Activated gamma-delta T cell (primary cell): ENCODE data around the gene AAK1.

Experiments
- DNase-seq: peaks from one replicate; lab custom pipeline; 2025; lab: John Stamatoyannopoulos, UW

Gene AAK1

GRCh38 chr2:69491864-69492263 lies 151.7 kb downstream of the AAK1 start:
- no peak for DNase-seq

DNA sequence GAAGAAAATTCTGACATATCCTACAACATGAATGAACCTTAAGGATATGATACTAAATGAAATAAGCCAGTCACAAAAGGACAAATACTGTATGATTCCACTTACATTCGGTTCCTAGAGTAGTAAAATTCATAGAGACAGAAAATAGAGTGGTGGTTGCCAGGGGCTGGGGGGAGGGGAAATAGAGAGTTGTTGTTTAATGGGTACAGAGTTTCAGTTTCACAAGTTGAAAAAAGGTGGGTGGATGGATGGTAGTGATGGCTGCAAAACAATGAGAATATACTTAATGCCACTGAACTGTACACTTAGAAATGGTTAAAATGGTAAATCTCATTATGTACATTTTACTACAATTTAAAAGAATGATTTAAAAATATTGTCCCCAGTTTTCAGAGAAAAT lies 153.1 kb downstream of the AAK1 start:
- no peak for DNase-seq

DNA sequence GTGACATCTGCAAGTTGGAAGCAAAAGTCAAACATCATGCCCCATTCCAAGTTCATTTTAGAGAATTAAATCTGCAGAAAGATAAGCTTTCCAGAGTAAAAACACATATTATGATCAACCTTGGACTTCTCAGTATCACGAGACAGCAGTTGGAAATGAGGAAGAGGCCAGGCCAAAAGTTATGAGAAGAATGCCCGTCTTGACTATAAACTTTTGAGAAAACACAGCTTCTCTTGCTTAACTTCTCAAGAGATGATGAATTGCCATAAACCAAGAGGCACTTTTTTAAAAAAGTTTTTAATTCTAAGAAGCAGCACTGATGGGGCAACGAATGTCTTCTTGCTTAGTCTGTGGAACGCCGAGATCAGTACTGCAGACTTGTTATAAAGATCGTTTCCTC lies 153.7 kb downstream of the AAK1 start:
- DNase-seq = no peak

DNA sequence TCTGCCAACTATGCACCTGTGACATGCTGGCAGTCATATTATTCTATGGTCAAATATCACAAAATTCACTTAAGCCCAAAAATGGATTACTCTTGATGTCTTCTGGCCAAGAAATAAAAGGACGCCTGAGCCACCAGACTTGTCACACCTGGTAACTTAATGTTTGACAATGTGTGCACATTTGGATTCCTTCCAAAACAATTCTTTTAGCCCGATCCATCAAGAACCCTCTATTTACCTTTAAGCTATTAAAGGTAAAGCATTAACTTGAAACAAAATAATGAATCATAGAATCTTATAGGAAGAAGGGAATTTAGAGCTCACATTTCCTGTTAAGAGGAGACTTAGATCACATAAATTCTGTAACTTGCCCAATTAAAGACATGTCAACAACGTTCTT lies 159.8 kb downstream of the AAK1 start:
- no peak for DNase-seq

- DNase-seq = no peak
These were observed 160.5 kb downstream of the AAK1 start for GRCh38 chr2:69483024-69483423.

- no peak for DNase-seq
These were observed 161.1 kb downstream of the AAK1 start for GRCh38 chr2:69482471-69482870.

- DNase-seq = no peak
These were observed 162.1 kb downstream of the AAK1 start for GRCh38 chr2:69481421-69481820.

- DNase-seq = no peak
These were observed 165.9 kb downstream of the AAK1 start for GRCh38 chr2:69477627-69478026.

- DNase-seq = no peak
These were observed 168.9 kb downstream of the AAK1 start for GRCh38 chr2:69474688-69475087.

GRCh38 chr2:69471793-69472192 lies 171.7 kb downstream of the AAK1 start:
- no peak for DNase-seq

DNA sequence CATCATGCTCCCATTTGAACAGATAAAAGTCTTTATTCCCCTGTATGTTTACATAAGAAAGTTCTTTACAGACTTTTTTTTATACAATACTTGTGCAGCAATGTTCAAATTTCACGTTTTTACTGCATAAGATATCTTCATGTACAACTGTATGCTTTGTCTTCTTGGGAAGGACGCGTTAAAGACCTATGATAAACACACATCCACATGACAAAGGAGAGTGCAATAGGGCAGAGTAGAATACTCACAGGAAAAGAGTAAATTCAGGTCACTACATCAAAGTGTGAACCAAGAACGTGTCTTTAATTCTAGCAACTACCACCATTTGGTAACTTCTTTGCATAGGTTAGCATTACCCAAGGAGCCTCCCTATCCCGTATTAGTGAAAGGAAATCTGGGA lies 172.6 kb downstream of the AAK1 start:
- DNase-seq = no peak

DNA sequence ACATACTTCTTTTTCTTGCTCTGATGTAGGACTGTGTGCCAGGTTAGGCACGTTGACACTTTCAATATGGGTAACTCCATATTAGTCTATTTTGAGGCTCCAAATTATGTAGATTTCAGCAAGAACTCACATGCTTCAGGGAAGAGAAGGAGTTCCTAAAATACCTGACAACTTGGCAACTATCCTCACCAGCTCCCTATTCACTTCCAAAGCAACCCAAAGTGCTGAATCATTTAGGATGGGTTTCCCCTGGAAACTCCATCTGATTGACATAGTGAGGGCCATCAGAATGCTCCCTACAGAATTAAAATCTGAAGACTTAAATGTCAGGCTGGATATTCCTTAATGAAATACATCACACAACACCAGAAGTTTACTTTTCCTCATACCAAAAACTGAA lies 173.8 kb downstream of the AAK1 start:
- no peak for DNase-seq

- DNase-seq = no peak
These were observed 174.2 kb downstream of the AAK1 start for GRCh38 chr2:69469375-69469774.

DNA sequence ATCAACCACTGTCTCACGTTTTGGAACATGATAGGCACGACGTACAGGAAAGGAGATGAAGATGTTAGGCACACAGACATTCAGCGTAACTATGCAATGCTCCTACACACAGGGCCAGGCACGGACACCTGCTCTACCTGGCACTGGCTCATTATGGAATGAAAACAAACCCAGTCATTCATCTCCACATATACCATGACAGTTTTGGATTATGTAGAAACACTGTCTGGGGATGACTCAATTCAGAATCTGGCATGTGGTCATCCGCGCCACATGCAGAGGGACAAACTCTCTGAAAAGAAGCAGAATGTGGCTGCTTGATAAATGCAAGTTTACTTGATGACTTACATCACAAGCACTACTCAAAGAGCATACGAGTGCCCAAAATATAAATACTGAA lies 176.8 kb downstream of the AAK1 start:
- no peak for DNase-seq

DNA sequence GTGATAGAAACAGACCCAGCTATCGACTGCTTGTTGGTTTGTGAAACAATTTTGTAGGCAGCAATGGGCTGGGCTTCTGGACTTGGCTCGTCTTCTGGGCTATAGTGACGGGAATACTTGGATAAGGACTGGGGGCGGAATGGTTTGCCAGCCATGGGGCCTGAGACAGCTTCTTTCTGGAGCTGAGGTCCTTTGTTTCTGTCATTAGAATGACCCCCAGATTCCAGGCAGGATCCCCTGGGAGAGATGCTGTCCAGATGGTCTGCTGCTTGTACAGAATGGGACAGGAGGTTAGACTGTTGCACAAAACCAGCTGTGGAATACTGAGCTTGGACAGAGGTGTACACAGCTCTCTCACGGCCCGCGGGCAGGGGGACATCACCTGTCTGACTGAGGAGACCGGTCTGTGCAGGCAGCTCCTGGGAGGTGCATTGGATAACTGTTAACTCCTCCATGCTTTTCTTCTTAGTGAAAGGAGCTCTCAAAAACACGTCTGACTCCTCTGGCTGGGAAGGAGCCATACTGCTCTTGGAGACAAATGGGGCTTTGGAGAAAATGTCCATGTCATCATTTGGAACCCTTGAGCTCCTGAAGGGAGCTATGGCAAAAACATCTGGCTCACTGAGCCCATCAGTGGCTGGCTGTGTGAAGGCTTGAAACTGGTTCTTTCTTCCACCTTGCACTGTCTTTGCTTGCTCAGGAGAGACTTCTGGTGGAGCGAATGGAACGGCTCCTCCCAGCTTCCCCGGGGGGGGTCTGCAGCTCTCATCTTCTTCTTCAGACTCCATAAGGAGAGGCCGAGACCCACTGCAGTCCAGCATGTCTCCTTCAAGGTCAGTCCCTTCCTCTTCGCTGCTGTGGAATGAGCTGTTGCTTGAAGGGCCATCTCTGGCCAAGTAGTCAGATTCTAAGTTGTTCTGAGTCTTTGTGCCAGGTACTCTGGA lies 177.8 kb downstream of the AAK1 start:
- no peak for DNase-seq

GRCh38 chr2:69464575-69464974 lies 179.0 kb downstream of the AAK1 start:
- no peak for DNase-seq

DNA sequence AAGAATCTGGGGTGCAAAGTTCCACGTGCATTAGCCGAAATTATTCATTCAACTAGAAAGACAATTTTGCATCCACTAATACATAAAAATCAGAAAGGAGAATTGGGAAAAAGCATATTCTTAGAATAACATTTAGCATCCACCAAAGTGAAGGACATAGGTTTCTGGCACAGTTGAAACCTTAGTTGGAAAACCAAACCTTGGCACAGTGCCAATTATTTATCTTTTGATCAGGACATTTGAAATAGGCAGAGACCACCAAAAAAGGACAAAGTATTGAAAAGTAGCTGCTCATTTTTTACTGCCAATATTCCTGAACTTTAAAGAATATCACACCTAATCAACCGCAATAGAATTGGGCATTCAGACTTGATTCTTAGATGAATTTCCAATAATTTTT lies 180.8 kb downstream of the AAK1 start:
- DNase-seq = no peak

GRCh38 chr2:69461404-69461803 lies 182.1 kb downstream of the AAK1 start:
- no peak for DNase-seq

GRCh38 chr2:69459936-69460335 lies 183.6 kb downstream of the AAK1 start:
- DNase-seq = no peak

- no peak for DNase-seq
These were observed 186.5 kb downstream of the AAK1 start for GRCh38 chr2:69456950-69457445.

DNA sequence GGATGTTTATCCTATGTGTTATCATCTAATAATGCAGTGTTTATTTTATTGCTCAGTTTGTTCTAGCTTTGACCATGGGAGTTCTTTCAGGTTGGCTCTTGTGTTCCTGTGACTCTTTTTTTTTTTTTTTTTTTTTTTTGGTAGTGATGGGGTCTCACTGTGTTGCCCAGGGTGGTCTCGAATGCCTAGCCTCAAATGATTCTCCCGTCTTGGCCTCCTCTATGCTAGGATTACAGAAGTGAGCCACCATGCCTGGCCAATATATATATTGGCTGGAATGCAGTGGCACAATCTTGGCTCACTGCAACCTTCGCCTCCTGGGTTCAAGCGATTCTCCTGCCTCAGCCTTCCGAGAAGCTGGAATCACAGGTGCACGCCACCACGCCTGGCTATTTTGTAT lies 187.4 kb downstream of the AAK1 start:
- no peak for DNase-seq

DNA sequence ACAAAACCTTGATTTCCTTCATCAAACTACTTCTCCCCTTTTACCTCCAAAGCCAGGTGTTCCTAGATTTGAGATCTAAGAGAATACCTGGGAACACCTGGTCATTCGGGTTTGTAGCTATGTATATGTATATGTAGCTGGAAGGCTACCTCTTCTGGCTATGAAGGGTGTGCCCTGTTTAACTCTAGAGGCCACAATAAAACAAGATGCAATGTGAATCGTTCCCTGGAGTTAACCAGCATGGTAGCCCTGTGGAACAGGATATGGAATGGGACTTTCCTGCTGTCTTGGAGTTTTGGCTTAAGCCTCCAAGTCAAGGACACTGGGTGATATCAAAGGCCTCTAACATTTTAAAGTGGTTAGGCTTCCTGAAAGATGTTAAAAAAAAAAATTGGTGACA lies 188.6 kb downstream of the AAK1 start:
- DNase-seq = no peak

GRCh38 chr2:69453475-69454129 lies 189.9 kb downstream of the AAK1 start:
- DNase-seq = no peak
